ENCODE results near the gene GPT2.
A peak's percentile ranks its signal among the peaks of the same experiment; 100 is the strongest.

GPT2 gene, protein sequence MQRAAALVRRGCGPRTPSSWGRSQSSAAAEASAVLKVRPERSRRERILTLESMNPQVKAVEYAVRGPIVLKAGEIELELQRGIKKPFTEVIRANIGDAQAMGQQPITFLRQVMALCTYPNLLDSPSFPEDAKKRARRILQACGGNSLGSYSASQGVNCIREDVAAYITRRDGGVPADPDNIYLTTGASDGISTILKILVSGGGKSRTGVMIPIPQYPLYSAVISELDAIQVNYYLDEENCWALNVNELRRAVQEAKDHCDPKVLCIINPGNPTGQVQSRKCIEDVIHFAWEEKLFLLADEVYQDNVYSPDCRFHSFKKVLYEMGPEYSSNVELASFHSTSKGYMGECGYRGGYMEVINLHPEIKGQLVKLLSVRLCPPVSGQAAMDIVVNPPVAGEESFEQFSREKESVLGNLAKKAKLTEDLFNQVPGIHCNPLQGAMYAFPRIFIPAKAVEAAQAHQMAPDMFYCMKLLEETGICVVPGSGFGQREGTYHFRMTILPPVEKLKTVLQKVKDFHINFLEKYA

DNA sequence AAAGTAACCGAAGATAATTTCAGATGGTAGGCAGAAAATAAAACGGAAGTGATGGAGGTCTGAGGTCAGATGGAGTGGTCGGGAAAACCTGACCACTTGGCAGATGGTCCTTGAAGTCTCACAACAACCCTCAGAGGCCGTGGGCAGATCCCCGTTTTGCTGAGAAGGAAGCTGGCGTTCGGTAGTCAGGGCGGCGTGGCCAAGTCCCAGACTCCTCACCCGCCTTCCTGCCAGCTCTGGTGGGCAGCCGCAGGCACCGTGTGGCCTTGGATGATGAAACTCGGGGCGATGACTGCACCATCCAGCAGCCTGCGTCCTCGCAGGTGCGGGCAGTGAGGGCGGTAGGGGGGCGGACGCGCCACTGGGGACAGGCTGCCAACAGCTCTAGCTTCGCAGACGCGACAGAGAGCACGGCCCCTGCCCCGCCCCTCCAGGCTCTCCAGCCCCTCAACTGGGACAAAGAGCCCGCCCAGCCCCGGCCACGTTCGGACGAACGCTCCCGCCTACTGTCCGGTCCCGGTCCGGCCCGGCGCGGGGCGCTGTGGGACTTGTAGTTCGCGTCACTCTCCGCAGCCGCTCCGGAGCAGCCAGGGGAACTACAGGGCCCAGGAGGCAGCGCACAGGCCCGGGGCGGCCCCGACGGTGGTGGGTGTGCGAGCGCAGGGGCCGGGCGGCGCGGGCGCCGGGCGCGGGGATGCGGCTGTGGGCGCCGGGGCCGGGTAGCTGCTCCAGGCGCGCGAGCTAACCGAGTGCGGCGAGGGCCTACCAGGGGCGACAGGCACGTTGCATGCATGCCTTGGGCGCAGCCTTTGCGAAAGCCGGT is at the start of gene GPT2:
GPT2 (plus strand) TSS at position 673 of the 823 bp plus-strand sequence. CDS start 354 bp downstream, outside the sequence.
- peak; percentile 99 for DNase-seq (ENCODE audit: low read depth)
- peak within 1 kb of the TSS; percentile 85 for H3K4me3 ChIP-seq (ENCODE audit: low read depth, low read length)
- peak; percentile 42 for TF ChIP-seq POLR2A (IDR thresholded peaks at IDR 0.05; ENCODE audit: extremely low read depth, insufficient read length)
- TF ChIP-seq, protein P1, sequence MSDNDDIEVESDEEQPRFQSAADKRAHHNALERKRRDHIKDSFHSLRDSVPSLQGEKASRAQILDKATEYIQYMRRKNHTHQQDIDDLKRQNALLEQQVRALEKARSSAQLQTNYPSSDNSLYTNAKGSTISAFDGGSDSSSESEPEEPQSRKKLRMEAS (IDR thresholded peaks at IDR 0.05; ENCODE audit: low read depth, low read length): peak; percentile 38; the same call in 1 of the 2 replicates
- TF ChIP-seq MYC (IDR thresholded peaks at IDR 0.05; ENCODE audit: low read depth, low read length): peak; percentile 69
- TF ChIP-seq, protein P2, sequence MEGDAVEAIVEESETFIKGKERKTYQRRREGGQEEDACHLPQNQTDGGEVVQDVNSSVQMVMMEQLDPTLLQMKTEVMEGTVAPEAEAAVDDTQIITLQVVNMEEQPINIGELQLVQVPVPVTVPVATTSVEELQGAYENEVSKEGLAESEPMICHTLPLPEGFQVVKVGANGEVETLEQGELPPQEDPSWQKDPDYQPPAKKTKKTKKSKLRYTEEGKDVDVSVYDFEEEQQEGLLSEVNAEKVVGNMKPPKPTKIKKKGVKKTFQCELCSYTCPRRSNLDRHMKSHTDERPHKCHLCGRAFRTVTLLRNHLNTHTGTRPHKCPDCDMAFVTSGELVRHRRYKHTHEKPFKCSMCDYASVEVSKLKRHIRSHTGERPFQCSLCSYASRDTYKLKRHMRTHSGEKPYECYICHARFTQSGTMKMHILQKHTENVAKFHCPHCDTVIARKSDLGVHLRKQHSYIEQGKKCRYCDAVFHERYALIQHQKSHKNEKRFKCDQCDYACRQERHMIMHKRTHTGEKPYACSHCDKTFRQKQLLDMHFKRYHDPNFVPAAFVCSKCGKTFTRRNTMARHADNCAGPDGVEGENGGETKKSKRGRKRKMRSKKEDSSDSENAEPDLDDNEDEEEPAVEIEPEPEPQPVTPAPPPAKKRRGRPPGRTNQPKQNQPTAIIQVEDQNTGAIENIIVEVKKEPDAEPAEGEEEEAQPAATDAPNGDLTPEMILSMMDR (IDR thresholded peaks at IDR 0.05; ENCODE audit: low read depth, low read length): no peak

DNA sequence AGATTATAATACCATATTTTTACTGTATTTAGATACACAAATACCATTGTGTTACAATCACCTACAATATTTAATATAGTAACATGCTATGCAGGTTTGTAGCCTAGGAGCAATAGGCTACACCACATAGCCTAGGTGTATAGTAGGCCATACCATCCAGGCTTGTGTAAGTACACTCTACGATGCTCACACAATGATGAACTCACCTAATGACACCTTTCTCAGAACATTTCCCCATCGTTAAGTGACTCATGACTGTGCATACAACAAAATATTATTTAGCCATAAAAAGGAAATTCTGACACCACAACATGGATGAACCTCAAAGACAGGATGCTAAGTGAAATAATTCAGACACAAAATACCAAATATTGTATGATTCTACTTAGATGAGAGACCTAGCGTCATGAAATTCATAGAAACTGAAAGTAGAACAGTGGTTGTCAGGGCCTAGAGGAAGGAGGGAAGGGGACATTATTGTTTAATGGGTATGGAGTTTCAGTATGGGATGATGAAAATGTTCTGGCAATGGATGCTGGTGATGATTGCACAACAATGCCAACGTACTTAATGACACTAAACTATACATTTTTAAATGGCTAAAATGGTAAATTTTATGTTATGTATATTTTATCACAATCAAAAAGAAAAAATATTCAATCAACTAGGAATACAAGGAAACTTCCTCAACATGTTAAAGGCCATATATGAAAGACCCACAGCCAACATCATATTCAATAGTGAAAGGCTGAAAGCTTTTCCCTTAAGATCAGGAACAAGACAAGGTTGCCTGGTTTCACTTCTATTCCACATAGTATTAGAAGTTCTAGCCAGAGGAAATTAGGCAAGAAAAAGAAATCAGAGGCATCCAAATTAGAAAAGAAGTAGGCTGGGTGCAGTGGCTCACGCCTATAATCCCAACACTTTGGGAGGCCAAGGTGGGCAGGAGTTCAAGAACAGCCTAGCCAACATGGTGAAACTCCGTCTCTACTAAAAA is 47.3 kb upstream of the GPT2 start:
- TF ChIP-seq MYC (IDR thresholded peaks at IDR 0.05; ENCODE audit: low read depth, low read length) (no peak), POLR2A (IDR thresholded peaks at IDR 0.05; ENCODE audit: extremely low read depth, insufficient read length) (no peak)
- TF ChIP-seq, protein P1 (IDR thresholded peaks at IDR 0.05; ENCODE audit: low read depth, low read length): no peak
- TF ChIP-seq, protein P2 (IDR thresholded peaks at IDR 0.05; ENCODE audit: low read depth, low read length): no peak
- no peak for DNase-seq (ENCODE audit: low read depth)
- H3K4me3 ChIP-seq (ENCODE audit: low read depth, low read length): no peak overlapping the region

DNA sequence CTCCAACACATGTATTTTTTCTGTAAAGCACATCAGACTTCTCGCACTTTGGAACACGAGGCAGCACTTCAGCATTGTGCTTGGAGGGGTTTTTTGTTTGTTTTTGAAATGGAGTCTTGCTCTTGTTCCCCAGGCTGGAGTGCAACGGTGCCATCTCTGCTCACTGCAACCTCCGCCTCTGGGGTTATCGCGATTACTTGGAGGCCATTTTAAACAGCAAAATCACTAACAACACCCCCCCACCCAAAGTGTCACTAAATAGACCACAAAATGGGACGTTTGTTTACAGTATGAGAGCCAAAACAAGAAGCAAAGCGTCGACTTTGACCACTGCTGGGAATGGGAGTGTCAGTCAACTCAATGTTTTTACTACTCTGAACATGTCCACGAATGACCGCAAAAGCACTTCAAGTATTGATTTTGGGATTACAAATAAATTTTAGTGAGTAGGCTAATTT is 44.1 kb upstream of the GPT2 start:
- TF ChIP-seq MYC (IDR thresholded peaks at IDR 0.05; ENCODE audit: low read depth, low read length) (no peak), POLR2A (IDR thresholded peaks at IDR 0.05; ENCODE audit: extremely low read depth, insufficient read length) (no peak)
- TF ChIP-seq, protein P1 (IDR thresholded peaks at IDR 0.05; ENCODE audit: low read depth, low read length): no peak
- TF ChIP-seq, protein P2 (IDR thresholded peaks at IDR 0.05; ENCODE audit: low read depth, low read length): no peak
- H3K4me3 ChIP-seq (ENCODE audit: low read depth, low read length): no peak overlapping the region
- DNase-seq (ENCODE audit: low read depth): no peak

DNA sequence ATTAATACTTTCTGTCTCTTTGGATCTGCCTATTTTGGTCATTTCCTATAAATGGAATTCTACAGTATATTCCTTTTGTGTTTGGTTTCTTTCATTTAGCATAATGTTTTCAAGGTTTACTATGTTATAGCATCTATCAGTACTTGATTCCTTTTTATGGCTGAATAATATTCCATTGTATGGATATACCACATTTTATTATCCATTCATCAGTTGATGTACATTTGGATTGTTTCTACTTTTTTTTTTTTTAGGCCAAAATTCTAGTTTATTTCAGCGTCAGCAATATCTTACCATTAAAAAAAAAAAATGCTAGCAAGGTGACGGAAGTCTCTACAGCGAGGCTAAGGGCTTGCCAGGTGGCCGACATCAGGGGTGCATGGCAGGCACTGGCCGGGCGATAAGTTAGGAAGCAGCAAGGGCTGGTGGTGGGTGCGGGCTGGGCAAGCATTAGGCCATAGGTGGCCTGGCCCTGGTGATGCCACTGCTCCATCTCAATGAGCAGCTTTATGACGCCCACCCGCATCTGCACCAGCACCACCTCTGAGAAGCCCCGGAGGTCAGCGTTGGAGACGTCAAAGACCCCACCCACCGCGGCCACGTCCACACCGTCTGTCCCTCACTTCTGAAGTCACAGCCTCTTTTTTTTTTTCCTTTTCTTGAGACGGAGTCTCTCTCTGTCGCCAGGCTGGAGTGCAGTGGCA is 41.8 kb upstream of the GPT2 start:
- TF ChIP-seq POLR2A (IDR thresholded peaks at IDR 0.05; ENCODE audit: extremely low read depth, insufficient read length): no peak
- TF ChIP-seq, protein P2 (IDR thresholded peaks at IDR 0.05; ENCODE audit: low read depth, low read length): no peak
- no peak for TF ChIP-seq MYC (IDR thresholded peaks at IDR 0.05; ENCODE audit: low read depth, low read length)
- TF ChIP-seq, protein P1 (IDR thresholded peaks at IDR 0.05; ENCODE audit: low read depth, low read length): no peak
- no peak overlapping the region for H3K4me3 ChIP-seq (ENCODE audit: low read depth, low read length)
- no peak for DNase-seq (ENCODE audit: low read depth)
